DMS53 (cell line): ENCODE results near the gene PLEKHB2.
"Not testable (repeated sequence)": the region's sequence is repeated elsewhere in the genome, so short reads cannot be mapped to it uniquely, and the experiment has no call there.

Experiments used
- DNase-seq: peaks from one replicate; lab custom pipeline; 2025; lab: John Stamatoyannopoulos, UW

The PLEKHB2 gene

GRCh38 chr2:131093696-131094462 lies 11.3 kb upstream of the PLEKHB2 start:
- peak; percentile 76 for DNase-seq

DNA sequence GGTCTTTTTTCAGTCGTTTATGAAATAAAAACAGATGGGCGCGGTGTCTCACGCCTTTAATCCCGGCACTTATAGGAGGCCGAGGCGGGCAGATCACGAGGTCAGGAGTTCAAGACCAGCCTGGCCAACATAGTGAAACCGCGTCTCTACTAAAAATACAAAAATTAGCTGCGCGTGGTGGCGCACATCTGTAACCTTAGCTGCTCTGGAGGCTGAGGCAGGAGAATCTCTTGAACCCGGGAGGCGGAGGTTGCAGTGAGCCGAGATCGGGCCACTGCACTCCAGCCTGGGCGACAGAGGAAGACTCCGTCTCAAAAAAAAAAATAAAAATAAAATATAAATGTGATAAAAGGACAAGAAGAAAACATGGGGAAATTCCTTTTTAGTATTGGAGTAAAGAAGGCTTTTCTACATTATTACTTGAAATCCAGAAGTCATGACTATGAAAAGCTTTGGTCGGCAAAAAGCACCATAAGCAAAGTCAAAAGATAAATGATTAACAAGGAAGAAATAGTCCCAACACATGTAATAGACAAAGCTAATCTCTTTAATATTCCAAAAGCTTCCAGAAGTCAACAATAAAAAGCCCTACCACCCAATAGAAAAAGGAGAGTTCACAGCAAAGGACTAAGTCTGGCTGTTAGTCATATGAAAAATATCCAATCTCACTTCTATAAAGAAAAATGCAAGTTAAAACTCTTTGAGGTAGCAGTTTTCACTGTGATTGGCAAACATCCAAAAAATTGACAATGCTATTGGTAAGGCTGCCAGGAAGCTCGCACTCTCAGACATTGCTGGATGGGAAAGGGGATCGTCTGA lies 10.5 kb upstream of the PLEKHB2 start:
- peak; percentile 3 for DNase-seq

GRCh38 chr2:131103165-131103564 lies 2.0 kb upstream of the PLEKHB2 start:
- DNase-seq = no peak

DNA sequence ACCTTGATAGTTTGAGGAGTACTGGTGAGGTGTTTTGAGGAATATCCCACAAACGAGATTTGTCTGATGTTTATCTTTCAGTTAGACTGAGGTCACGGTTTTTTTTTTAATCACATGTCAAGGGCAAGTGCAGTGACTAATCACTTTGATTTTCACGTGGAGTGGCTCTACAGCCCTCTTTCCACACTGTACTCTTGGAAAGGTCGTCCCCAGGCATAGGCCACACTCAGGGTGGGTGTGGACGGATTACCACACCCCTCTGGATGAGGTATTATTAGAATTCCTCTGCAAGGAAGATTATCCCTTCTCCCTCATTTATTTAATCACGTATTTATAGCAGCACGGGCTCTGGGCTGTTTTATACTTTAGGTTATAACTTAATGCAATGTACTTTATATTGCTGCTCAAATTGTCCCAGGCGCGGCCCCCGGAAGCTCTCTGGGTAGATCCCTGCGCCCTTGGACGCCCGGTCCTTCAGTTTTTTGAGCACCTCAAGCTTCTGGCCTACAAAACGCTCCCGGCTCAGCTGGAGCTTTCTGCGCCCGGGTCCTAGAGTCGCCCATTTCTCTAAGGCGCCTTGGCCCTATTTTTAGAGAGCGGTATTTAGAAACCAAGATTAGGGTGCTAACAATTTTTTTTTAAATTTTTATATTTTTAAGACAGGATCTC lies 515 bp upstream of the PLEKHB2 start:
- peak; percentile 75 for DNase-seq

DNA sequence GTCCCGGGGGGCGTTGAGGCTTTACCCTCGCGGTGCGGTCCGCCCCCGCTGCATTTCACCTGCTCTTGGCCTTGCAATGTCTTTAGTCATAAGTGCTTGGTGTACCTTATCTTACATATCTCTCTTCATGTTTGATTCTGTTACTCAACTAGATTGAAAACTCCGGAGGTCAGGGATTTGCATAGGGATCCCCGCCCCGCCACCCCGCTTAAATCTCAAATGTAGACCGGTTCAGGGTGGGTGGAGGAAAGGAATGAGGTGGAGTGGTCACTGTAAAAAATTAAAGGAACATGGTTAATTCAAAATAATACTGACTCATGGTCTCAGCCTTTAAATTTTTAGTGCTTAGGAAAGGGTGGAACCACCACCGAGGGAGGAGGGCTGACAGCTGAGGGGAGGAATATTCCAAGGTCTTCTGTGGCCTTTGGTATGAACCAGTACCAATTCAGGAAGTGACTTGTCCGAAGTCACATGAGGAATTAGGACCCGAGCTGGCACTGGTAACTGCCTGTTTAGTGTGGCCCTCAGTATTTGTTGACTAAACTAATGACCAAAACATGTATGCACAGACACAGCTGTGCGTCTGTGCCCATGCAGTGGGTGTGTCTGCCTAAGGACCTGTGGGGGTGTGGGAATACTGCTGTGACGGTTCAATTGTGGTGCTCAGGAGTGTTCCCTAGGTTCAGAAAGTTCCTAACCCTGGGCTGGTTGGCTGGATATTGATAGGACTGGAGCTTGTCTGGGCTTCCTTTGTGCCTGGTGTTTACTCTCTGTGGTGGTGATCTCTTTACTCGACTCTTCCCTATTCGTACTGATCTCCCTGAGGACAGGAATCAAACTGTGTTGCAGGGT lies 1.0 kb downstream of the PLEKHB2 start:
- DNase-seq = peak; percentile 61

DNA sequence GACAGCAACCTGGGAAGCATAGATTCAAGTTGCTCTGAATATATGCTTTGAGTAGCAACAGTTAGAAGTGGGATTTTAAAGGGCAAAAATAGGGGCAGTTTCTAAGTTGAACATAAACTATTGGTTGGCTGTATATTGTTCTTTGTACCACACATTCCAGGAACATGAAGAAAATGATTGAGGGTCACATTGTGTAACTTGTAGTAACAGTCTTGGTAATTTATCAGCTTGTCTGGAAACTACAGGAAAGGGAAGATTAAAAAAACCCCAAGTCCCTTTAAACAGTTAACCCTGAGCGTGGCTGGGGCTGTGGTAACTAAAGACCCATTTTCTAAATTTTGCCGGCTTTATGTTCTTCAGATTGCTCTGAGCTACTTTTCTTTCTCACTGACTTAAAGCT lies 7.4 kb downstream of the PLEKHB2 start:
- no peak for DNase-seq

- no peak for DNase-seq
These were observed 8.6 kb downstream of the PLEKHB2 start for GRCh38 chr2:131113566-131114227.

DNA sequence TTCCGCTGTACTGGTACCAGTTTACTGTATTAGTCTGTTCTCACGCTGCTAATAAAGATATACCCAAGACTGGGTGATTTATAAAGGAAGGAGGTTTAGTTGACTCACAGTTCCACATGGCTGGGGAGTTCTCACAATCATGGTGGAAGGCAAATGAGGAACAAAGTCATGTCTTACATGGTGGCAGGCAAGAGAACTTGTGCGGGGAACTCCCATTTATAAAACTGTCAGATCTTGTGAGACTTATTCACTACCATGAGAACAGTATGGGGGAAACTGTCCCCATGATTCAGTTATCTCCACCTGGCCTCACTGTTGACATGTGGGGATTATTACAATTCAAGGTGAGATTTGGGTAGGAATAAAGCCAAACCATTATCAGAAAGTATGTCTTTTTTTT lies 9.8 kb downstream of the PLEKHB2 start:
- DNase-seq = not testable (repeated sequence)

GRCh38 chr2:131115752-131116151 lies 10.6 kb downstream of the PLEKHB2 start:
- DNase-seq = no peak

- no peak for DNase-seq
These were observed 15.7 kb downstream of the PLEKHB2 start for GRCh38 chr2:131120815-131121317.

GRCh38 chr2:131121464-131121863 lies 16.3 kb downstream of the PLEKHB2 start:
- no peak for DNase-seq

DNA sequence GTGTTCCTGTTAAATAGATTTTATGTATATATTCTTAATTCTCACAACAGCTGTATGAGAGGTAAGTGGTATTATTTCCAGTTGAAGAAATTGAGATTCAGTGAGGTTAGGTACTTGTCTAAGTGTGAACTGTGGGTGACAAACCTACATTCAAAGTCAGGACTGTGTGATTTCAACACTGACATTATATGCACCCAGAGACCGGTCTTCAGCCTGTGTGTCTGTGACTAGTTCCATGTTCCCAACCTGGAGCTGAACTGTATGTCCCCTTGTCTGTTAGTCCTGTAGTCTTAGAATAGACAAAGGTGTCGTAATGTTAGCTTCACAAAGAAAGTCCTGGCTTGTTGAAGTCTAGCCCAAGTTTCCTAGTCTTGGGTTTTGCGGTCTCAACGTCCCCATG lies 17.4 kb downstream of the PLEKHB2 start:
- no peak for DNase-seq

DNA sequence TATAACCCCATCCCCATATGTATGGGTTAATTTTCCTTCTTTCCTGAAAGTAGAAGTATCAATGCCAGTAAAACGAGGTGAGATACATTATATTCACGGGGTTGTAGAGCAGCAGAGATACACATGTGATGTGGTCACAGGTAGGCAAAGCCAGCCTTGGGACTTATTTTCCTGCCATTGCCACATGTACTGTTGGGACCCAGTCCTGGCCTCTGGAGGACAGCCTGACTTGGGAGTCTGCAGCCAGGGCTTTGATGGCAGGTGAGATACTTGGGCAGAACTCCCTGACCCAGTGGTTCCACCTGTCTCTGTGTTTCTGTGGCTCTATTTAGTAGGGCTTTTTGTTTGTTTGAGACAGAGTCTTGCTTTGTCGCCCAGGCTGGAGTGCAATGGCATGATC lies 18.1 kb downstream of the PLEKHB2 start:
- DNase-seq = no peak

DNA sequence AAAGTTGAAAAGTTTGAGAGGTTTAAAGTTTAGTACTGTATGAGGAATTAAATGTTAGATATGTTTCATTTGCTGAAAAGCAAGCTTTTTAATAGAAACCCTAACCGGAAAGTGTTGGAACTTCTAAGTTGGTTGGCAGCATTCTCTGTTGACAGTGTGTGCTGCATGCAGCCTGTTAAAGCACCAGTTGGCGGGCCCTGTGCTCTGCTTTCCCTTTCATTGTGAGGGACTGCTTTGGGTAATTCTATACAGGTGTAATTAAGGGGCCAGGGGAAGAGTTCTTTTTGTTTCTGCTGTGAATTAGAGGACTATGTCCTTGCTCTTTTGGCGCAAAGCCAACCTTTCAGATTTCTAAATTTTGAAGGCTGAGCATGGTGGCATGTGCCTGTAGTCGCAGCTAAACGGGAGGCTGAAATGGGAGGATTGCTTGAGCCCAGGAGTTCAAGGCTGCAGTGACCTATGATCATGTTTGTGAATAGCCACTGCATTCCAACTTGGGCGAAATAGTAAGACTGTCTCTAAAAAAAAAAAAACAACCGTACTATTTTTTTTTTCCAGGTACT lies 20.1 kb downstream of the PLEKHB2 start:
- no peak for DNase-seq

GRCh38 chr2:131126436-131126835 lies 21.3 kb downstream of the PLEKHB2 start:
- no peak for DNase-seq

- DNase-seq = no peak
These were observed 21.9 kb downstream of the PLEKHB2 start for GRCh38 chr2:131127076-131127475.

DNA sequence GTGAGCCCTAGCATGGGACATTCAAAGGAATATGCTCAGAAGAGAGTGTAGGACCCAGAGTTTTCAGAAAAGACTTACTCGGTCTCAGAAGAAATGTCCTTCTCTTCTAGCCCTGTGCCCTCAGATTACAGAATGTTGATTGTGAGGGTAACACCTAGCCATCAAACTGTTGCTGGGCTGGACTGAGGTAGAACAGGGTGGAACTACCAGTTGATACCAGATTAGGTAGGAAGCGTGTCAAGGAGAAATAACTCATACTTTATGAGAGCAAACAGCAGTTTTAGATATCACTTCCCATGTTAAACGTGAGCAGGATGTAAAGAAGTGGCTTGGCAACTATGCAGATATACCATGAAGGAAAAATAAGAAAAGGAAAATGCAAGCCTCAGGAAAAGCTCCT lies 22.8 kb downstream of the PLEKHB2 start:
- no peak for DNase-seq

DNA sequence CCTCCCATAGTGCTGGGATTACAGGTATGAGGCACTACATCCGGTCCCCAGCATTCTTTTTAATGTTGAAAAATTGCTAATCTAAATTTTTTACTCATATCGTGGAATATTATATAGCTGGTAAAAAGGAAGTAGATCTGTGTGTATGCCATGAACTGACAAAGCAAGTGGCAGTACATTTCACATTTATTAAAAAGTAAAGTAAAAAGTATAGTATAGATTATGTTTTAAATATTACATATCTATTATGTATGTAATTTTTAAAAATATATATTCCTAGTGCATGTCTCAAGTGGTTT lies 25.1 kb downstream of the PLEKHB2 start:
- no peak for DNase-seq

GRCh38 chr2:131132729-131133128 lies 27.6 kb downstream of the PLEKHB2 start:
- DNase-seq = no peak

DNA sequence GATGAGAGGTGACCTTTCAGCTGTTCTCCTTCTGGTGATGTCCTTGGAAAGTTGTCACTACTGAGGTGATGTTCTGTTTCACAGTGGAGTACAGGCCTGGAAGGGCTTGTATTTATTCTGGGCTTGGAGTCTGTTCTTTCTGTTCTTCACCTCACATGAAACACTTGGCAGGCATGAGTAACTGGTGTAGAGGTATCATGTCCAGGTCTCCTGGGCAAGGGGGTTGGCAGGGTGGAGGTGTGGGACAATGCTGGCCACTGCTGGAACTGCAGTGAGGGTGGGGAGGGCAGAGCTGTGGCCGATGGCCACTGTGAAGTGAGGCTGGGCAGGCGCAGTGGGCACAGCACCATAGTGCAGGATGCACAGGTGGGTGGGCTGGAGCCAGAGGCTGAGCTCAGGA lies 35.4 kb downstream of the PLEKHB2 start:
- no peak for DNase-seq

DNA sequence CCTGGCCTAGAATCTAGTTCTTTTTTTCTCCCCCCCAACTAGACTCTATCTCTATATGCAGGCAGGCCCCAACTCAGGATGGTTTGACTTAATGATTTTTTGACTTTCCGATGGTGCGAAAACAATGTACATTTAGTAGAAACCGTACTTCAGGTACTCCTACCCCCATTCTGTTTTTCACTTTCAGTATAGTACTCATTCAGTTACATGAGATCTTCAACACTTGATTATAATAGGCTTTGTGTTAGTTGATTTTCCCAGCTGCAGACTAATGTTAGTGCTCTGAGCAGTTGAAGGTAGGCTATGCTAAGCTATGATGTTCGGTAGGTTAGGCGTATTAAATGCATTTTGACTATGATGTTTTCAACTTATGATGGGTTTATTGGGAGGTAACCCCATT lies 37.7 kb downstream of the PLEKHB2 start:
- DNase-seq = no peak
